Measurements from ENCODE around the gene RASD1. TPM values are rescaled to one million over a fixed set of nuclear protein-coding genes. Genes with fewer than 3 reads are reported as not detected.

RASD1 gene
- total RNA-seq, 4 donors from 2014 or later = 166 to 250 (median 231) TPM

GRCh38 chr17:17540935-17541639 lies 44.9 kb upstream of the RASD1 start:
- no peaks in the 10 kb centered on the region for H3K9me3 ChIP-seq
- DNase-seq (ENCODE audit: low spot score in 2 of 2) = no peak
- TF ChIP-seq EP300 (IDR thresholded peaks at IDR 0.05) = no peak
- no peak for TF ChIP-seq POLR2A (IDR thresholded peaks at IDR 0.05)
- TF ChIP-seq, protein P1, sequence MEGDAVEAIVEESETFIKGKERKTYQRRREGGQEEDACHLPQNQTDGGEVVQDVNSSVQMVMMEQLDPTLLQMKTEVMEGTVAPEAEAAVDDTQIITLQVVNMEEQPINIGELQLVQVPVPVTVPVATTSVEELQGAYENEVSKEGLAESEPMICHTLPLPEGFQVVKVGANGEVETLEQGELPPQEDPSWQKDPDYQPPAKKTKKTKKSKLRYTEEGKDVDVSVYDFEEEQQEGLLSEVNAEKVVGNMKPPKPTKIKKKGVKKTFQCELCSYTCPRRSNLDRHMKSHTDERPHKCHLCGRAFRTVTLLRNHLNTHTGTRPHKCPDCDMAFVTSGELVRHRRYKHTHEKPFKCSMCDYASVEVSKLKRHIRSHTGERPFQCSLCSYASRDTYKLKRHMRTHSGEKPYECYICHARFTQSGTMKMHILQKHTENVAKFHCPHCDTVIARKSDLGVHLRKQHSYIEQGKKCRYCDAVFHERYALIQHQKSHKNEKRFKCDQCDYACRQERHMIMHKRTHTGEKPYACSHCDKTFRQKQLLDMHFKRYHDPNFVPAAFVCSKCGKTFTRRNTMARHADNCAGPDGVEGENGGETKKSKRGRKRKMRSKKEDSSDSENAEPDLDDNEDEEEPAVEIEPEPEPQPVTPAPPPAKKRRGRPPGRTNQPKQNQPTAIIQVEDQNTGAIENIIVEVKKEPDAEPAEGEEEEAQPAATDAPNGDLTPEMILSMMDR (IDR thresholded peaks at IDR 0.05) = no peak
- H3K4me3 ChIP-seq = no peak overlapping the region
- 72 to 74% methylated on average over 18 to 22 of the region's 23 CpGs for WGBS, 2 donors
- peaks cover 0 to 15% (median 6%) of the 10 kb centered on the region in 4 donors for H3K4me1 ChIP-seq
- H3K27me3 ChIP-seq = no peaks in the 10 kb centered on the region
- peaks cover 0 to 4% (median 0%) of the 10 kb centered on the region in 3 donors for H3K36me3 ChIP-seq
- H3K27ac ChIP-seq = no peak overlapping the region

DNA sequence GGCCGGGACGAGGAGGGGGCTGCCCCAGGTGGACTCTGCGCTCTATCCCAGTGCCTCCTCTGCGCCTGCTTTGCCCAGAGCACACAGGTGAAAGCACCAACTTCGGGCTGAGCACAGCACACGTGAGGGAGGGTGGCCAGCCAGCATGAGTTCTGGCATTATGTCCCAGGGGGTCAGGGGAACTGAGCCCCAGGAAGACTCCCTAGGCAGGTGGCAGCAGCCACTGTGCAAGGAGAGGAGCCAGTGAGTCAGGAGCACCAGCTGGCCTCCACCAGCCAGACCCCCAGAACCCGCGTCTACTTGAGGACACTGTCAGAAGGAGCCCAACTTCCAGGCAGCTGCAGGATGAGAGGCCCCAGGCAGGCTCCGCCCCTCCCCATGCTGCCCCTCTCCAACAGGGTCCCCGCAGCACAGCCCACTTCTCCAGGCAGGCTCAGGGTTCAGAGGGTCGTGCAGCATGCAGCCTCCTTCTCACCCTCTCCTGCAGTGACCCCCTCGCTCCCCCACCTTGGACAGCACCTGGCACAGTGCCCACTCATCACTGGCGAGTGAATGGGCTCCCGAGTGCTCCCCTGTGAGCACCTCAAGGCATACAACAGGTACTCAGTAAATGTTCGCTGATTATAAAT lies 44.2 kb upstream of the RASD1 start:
- no peaks in the 10 kb centered on the region for H3K27me3 ChIP-seq
- H3K4me3 ChIP-seq = no peak overlapping the region
- WGBS, 2 donors = 74 to 77% methylated on average over 12 of the region's 15 CpGs
- TF ChIP-seq POLR2A (IDR thresholded peaks at IDR 0.05) (no peak), EP300 (IDR thresholded peaks at IDR 0.05) (no peak)
- TF ChIP-seq, protein P1 (IDR thresholded peaks at IDR 0.05) = no peak
- no peak for DNase-seq (ENCODE audit: low spot score in 2 of 2)
- H3K36me3 ChIP-seq = peaks cover 0 to 4% (median 0%) of the 10 kb centered on the region in 3 donors
- peaks cover 0 to 12% (median 2%) of the 10 kb centered on the region in 4 donors for H3K4me1 ChIP-seq
- no peak overlapping the region for H3K27ac ChIP-seq
- no peaks in the 10 kb centered on the region for H3K9me3 ChIP-seq

GRCh38 chr17:17539591-17539990 lies 43.4 kb upstream of the RASD1 start:
- H3K27ac ChIP-seq = no peak overlapping the region
- TF ChIP-seq, protein P1 (IDR thresholded peaks at IDR 0.05) = no peak
- TF ChIP-seq POLR2A (IDR thresholded peaks at IDR 0.05) (no peak), EP300 (IDR thresholded peaks at IDR 0.05) (no peak)

DNA sequence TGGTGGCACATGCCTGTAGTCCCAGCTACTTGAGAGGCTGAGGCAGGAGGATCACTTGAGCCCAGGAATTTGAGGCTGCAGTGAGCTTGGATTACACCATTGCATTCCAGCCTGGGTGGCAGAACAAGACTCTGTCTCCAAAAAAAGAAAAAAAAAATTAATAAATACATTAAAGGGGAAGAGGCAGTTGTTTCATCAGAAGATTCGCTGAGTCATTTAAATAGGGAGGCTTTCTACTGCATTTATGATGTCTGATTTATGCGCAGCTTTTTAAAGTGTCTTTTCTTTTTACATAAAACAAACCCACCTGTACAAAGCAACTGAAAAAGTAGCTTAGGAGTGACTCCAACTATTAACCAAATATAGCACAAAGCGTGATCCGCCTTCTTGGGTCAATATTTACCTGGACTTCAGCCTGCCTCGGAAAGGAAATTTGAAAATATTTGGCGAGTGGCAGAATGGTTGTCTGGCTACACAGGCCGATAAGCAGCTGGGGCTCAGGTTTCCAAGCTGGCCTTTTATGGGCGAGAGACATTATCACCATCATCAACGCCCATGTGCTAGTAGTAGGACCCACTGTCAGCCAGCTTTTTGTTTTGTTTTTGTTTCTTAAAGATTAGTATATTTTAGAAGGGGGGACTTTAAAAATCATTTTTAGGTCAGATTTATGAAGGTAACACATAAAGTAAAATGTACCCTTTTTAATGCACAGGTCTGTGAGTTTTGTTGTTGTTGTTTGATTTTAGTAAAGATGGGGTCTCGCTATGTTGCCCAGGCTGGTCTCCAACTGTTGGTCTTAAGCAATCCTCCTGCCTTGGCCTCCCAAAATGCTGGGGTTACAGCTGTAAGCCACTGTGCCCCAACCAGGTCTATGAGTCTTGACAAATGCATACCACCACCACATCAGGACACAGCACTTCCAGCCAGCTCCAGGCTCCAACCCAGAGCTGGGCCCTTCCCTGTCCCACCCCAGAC lies 42.5 kb upstream of the RASD1 start:
- WGBS, 2 donors = 77 to 86% methylated on average over 10 of the region's 10 CpGs
- TF ChIP-seq EP300 (IDR thresholded peaks at IDR 0.05) (no peak), POLR2A (IDR thresholded peaks at IDR 0.05) (no peak)
- TF ChIP-seq, protein P1 (IDR thresholded peaks at IDR 0.05) = no peak
- Histone ChIP-seq H3K4me1 (peaks cover 0 to 7% (median 0%) of the 10 kb centered on the region in 4 donors), H3K27ac (no peak overlapping the region), H3K36me3 (peaks cover 0 to 4% (median 0%) of the 10 kb centered on the region in 3 donors), H3K4me3 (no peak overlapping the region), H3K9me3 (no peaks in the 10 kb centered on the region), H3K27me3 (no peaks in the 10 kb centered on the region)
- DNase-seq (ENCODE audit: low spot score in 2 of 2) = no peak

More at GRCh38 chr17:17539591-17539990, 43.4 kb upstream of the RASD1 start:
- Histone ChIP-seq H3K4me1 (peaks cover 0 to 7% (median 0%) of the 10 kb centered on the region in 4 donors), H3K4me3 (no peak overlapping the region), H3K36me3 (peaks cover 0 to 4% (median 0%) of the 10 kb centered on the region in 3 donors), H3K9me3 (no peaks in the 10 kb centered on the region), H3K27me3 (no peaks in the 10 kb centered on the region)
- 76 to 81% methylated on average over 7 to 9 of the region's 10 CpGs for WGBS, 2 donors
- DNase-seq (ENCODE audit: low spot score in 2 of 2) = no peak
